GM19463 (cell line): Measurements from ENCODE around the gene TMEM204.

Experiments
- ATAC-seq: cut with Tn5 transposase; IDR thresholded peaks from one replicate; pipeline ENCODE4 v1.9.1; 2021; ENCODE audit warnings: mild to moderate bottlenecking, moderate library complexity; ENCODE audit not compliant: unreplicated experiment

TMEM204 gene

DNA sequence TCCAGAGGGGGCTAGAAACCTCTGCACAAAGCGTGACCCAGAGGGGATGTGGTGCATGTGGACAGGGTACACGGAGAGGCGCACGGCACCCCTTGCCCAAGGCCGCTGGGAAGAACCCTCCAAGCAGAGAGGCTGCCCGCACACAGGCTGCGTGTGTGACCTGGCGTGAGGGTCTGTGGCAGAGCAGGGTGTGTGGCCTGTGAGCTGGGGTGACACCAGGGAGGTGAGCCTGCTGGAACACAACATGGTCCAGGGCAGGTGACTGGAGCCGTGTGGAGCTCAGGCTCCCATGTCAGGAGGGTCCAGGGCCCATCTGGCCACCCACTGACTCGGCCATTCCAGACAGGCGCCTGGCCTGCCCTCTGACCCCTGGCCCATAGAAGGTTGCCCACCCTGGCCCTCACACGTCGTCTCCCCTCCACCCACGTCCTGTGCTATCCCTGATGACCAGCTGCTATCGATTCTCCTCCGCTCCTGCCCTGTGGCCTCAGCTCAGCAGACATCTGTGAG, 14.8 kb upstream of the TMEM204 start:
- no peak for ATAC-seq

DNA sequence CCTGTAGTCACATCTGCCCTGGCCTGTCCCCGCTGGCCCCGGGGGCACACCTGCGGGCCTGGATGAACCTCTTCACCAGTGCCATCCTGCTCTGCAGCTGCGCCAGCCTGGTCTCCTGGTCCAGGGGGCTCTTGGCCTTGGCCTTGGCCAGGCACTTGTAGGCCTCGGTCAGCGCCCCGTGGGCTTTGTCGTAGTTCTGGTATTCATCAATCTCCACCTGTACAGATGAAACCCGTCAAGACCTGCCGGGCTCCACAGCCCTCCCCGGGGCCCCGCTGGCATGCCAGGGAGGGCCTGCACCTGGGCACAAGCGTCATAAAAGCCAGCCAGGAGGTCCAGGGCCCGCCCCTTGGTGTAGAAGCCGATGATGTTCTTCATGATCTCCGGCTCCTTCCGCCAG, 13.6 kb upstream of the TMEM204 start:
- ATAC-seq, result no peak

GRCh38 chr16:1520461-1520860, 13.0 kb upstream of the TMEM204 start:
- ATAC-seq, result no peak

GRCh38 chr16:1523581-1524245, 9.8 kb upstream of the TMEM204 start:
- no peak for ATAC-seq

GRCh38 chr16:1524366-1524765, 9.1 kb upstream of the TMEM204 start:
- no peak for ATAC-seq

GRCh38 chr16:1525871-1526607, 7.4 kb upstream of the TMEM204 start:
- ATAC-seq, result no peak

- ATAC-seq, result no peak
These were observed 6.6 kb upstream of the TMEM204 start for GRCh38 chr16:1526608-1527555.

GRCh38 chr16:1527836-1528811, 5.3 kb upstream of the TMEM204 start:
- ATAC-seq, result no peak

GRCh38 chr16:1528921-1529537, 4.4 kb upstream of the TMEM204 start:
- no peak for ATAC-seq

DNA sequence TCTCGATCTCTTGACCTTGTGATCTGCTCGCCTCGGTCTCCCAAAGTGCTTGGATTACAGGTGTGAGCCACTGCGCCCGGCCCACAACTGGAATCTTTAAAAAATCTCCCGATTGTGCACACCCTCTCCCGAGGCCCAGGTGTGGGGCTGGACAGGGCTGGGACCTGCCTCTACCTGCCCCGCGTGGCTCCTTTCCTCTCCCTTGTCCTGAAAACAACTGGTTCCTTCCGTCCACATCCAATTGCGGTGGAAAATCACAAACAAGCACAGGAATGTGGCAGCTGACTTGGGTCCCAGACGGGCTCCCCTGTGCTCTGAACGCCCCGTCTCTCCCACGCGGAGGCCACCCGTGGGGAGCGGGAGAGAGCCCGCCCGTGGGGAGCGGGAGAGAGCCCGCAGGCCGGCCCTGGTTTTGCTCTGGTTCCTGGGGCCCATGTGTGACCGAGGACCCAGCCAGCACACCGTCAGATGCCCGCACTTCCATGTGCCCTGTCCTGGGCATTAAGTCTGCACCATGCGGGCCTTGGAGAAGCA, 3.0 kb upstream of the TMEM204 start:
- no peak for ATAC-seq

GRCh38 chr16:1530883-1531637, 2.4 kb upstream of the TMEM204 start:
- ATAC-seq, result no peak

DNA sequence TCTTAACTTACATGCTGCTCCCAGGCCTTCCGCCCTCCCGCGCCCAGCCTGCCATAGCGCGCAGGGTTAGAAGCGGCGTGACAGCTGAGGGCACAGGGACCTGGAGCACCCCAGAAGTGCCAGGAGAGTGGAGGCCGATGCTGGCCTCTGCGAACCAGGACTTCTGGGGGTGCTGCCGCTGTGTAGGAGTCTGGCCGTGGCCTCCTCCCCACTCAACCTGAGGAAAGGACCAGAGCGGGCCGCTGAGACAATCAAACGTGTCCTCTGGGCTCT, 1.9 kb upstream of the TMEM204 start:
- ATAC-seq, result no peak

GRCh38 chr16:1532081-1532760, 1.2 kb upstream of the TMEM204 start:
- no peak for ATAC-seq

GRCh38 chr16:1532771-1533170, 695 bp upstream of the TMEM204 start:
- no peak for ATAC-seq

DNA sequence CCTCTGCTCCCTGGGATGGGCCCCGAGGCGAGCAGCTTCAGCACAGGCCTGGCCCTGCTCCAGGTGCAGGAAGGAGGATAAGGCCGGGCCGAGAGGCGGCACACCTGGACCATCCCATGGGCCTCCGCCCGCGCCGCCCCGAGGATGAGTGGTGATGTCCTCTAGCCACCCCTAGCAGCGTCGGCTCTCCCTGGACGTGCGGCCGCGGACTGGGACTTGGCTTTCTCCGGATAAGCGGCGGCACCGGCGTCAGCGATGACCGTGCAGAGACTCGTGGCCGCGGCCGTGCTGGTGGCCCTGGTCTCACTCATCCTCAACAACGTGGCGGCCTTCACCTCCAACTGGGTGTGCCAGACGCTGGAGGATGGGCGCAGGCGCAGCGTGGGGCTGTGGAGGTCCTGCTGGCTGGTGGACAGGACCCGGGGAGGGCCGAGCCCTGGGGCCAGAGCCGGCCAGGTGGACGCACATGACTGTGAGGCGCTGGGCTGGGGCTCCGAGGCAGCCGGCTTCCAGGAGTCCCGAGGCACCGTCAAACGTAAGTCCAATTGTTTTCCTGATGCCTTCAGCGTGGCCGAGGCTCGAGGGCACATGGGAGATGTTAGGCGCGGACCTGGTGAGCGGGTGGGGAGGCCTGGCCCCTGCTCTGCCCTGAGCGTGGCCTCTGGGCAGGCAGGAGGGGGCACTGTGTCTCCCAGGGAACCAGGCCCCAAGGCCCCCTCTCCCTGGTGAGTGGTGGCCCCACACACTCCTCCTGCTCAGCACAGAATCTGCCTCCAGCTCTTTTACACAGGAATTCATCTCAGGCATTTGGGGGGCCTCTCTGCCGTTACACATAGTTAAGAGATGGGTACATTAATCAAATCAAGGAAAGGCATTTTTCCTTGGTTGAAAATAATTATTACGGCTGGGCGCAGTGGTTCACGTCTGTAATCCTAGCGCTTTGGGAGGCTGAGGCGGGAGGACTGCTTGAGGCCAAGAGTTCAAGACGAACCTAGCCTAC, 855 bp downstream of the TMEM204 start:
- no peak for ATAC-seq

- ATAC-seq, result no peak
These were observed 2.2 kb downstream of the TMEM204 start for GRCh38 chr16:1535391-1536291.
